Glutamatergic neuron (in vitro differentiated cells): ENCODE measurements around the gene SLC24A3. TPM values are rescaled to one million over a fixed set of nuclear protein-coding genes. Genes with fewer than 3 reads are reported as not detected.

ENCODE experiments used
- DNase-seq: peaks from one replicate; pipeline ENCODE4 v3.0.0; 2022
- H3K27ac Mint-ChIP-seq: one replicate; pipeline ENCODE4 v1.8.0; 2020; ENCODE audit warnings: mild to moderate bottlenecking, mixed read lengths, inconsistent platforms; ENCODE audit not compliant: unreplicated experiment
- H3K27me3 Mint-ChIP-seq: one replicate; pipeline ENCODE4 v1.8.0; 2020; ENCODE audit warnings: mild to moderate bottlenecking, moderate library complexity, mixed read lengths, inconsistent platforms; ENCODE audit not compliant: unreplicated experiment
- H3K36me3 Mint-ChIP-seq: one replicate; pipeline ENCODE4 v1.8.0; 2020; ENCODE audit warnings: mild to moderate bottlenecking, mixed read lengths, inconsistent platforms; ENCODE audit not compliant: unreplicated experiment
- H3K4me1 Mint-ChIP-seq: one replicate; pipeline ENCODE4 v1.8.0; 2020; ENCODE audit warnings: mild to moderate bottlenecking, low read depth, mixed read lengths, inconsistent platforms; ENCODE audit not compliant: unreplicated experiment
- H3K4me3 Mint-ChIP-seq: one replicate; pipeline ENCODE4 v1.8.0; 2020; ENCODE audit warnings: mild to moderate bottlenecking, mixed read lengths, inconsistent platforms; ENCODE audit not compliant: unreplicated experiment
- H3K9me3 Mint-ChIP-seq: one replicate; pipeline ENCODE4 v1.8.0; 2020; ENCODE audit warnings: mild to moderate bottlenecking, moderate library complexity, mixed read lengths, inconsistent platforms; ENCODE audit not compliant: unreplicated experiment
- CTCF ChIP-seq: fragments of 200-600 bp; sonication (generic); IDR thresholded peaks from one replicate; pipeline ENCODE4 v1.5.0; 2021; ENCODE audit not compliant: partially characterized antibody, unreplicated experiment
- total RNA-seq: library from RNA; stranded (reverse); fragmentation: NEBNext Ultra II Directional; extraction: Animal tissue kit (Norgen Biotek cat#: 25700); gene quantifications from one replicate; pipeline ENCODE4 v1.2.1, GENCODE V29; 2021; ENCODE audit not compliant: unreplicated experiment

Gene SLC24A3
- total RNA-seq, 1 donor from 2014 or later, result 9.7 TPM

DNA sequence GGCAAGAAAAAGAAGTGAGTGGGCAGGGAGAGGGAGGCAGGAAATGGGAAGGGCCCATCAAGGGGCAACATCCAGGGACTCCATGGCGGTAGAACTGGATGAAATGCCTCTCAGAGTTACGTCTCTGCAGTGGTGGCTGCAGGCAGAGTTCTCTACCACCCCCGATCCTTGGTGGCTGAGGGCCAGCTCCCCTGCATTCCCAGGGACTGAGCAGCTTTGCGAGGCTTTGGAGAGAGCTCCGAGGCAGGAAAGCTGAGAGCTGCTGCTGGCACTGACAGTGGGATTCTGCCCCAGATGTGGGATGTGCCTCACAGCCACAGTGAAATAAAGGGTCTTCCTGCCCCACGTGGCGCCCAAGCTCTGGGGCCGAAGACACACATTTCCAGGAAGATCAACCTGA lies 236.6 kb downstream of the SLC24A3 start:
- Mint-ChIP-seq H3K27me3 (peaks cover 2% of the 10 kb centered on the region), H3K4me3 (no peak overlapping the region), H3K36me3 (no peaks in the 10 kb centered on the region), H3K9me3 (no peaks in the 10 kb centered on the region), H3K27ac (no peak overlapping the region), H3K4me1 (peaks cover 6% of the 10 kb centered on the region)
- TF ChIP-seq CTCF, result no peak
- no peak for DNase-seq

DNA sequence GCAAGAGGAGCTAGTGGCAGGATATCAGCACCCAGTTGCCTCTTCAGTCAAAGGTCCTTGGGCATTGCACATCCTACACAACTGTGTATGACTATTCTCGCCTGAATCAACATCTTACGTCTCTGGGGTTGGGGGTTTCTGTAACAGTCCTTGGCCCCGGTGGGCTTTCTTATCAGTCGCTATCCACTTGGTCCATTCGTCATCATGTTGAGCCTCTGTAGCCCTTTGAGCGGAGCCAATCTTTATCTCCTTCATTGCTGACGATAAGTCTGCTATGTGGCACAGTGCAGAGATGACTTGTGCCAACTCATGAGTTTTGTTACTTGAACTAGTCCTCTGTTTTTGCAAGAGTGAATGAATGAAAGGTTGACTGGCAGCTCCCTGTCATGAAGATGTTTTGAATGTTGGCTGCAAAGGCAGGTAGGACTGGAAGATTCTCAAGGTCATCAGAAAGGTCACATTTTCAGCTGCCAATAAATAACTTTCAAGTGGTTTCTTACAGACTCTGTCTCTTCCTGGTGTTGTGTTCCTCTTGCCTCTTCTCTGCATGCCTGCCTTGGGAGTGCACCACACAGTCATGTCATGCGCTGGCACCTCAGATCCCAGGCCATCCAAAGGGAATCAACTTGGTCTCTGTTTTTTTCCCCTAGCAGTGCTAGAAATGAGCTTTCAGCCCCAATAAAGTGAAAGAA lies 238.9 kb downstream of the SLC24A3 start:
- Mint-ChIP-seq H3K36me3 (no peaks in the 10 kb centered on the region), H3K9me3 (no peaks in the 10 kb centered on the region), H3K4me3 (no peak overlapping the region), H3K4me1 (peaks cover 9% of the 10 kb centered on the region), H3K27ac (no peak overlapping the region), H3K27me3 (peaks cover 2% of the 10 kb centered on the region)
- no peak for TF ChIP-seq CTCF
- DNase-seq, result no peak

DNA sequence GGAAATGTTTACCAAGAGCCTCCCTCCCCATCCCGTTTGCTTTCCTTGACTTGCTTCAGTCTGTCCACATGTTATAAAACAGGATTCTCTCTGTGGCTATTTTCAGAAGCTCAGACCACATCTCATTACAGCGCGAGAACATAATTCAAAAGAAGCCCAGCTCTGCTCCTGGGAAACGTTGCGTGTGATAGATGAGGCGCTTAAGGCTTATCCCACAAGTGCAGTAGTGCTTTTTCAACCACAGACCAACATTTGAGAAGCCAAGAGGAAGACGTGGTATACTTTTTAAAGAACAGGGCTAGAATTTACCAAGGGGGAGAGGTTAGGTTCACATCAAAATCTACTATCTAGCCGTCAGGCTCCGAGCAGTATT lies 239.5 kb downstream of the SLC24A3 start:
- Mint-ChIP-seq H3K4me1 (peaks cover 12% of the 10 kb centered on the region), H3K27me3 (peaks cover 2% of the 10 kb centered on the region), H3K9me3 (no peaks in the 10 kb centered on the region), H3K4me3 (no peak overlapping the region), H3K27ac (no peak overlapping the region), H3K36me3 (no peaks in the 10 kb centered on the region)
- DNase-seq, result no peak
- TF ChIP-seq CTCF, result no peak

- DNase-seq, result no peak
- Mint-ChIP-seq H3K27me3 (no peaks in the 10 kb centered on the region), H3K27ac (no peak overlapping the region), H3K4me1 (peaks cover 19% of the 10 kb centered on the region), H3K36me3 (no peaks in the 10 kb centered on the region), H3K4me3 (no peak overlapping the region), H3K9me3 (no peaks in the 10 kb centered on the region)
- TF ChIP-seq CTCF, result no peak
Measured at GRCh38 chr20:19453410-19453809, 241.0 kb downstream of the SLC24A3 start.

DNA sequence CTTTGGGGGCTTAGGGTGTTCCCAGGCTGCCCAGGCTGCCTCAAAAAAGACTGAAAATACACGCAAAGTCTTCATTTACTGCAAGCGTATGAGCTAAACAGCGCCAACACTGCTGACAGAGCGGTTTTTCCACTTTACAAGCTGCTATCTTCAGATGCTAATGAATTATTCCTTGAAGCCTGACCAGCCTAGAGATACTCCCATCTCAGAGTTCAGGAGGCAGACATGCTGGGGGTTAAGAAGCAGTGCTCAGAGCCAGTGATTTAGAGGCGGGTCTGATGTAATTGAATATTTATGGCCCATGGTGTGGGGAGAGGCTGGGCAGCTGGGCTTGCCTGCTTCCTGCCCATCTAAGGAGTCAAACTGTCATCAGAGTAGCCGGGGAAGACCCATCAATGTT lies 241.4 kb downstream of the SLC24A3 start:
- no peak overlapping the region for H3K27ac Mint-ChIP-seq
- H3K4me1 Mint-ChIP-seq, result peaks cover 19% of the 10 kb centered on the region
- no peaks in the 10 kb centered on the region for H3K27me3 Mint-ChIP-seq
- no peak for DNase-seq
- H3K36me3 Mint-ChIP-seq, result no peaks in the 10 kb centered on the region
- no peaks in the 10 kb centered on the region for H3K9me3 Mint-ChIP-seq
- no peak for TF ChIP-seq CTCF
- H3K4me3 Mint-ChIP-seq, result no peak overlapping the region
